Osteoblast (primary cell): Measurements from ENCODE around the gene AAK1. TPM values are rescaled to one million over a fixed set of nuclear protein-coding genes. Genes with fewer than 3 reads are reported as not detected.
"Not testable (repeated sequence)": the region's sequence is repeated elsewhere in the genome, so short reads cannot be mapped to it uniquely, and the experiment has no call there.

Experiments used
- DNase-seq: peaks from one replicate; pipeline ENCODE4 v3.0.0; 2011; ENCODE audit warnings: low spot score, mixed read lengths; ENCODE audit not compliant: insufficient read length; ENCODE audit errors: missing footprints
- H2AFZ ChIP-seq: 2 replicates; pipeline ENCODE4 v1.6.0; 2011; ENCODE audit warnings: mild to moderate bottlenecking, low read length
- H3K27ac ChIP-seq: 2 replicates; pipeline ENCODE4 v1.5.1; 2011; ENCODE audit warnings: mild to moderate bottlenecking, low read depth, low read length, moderate library complexity
- H3K27me3 ChIP-seq: 2 replicates; pipeline ENCODE4 v1.6.0; 2012; ENCODE audit warnings: mild to moderate bottlenecking, control low read depth, inconsistent platforms, low read length, moderate library complexity; ENCODE audit not compliant: insufficient read depth
- H3K36me3 ChIP-seq: 2 replicates; pipeline ENCODE4 v1.5.1; 2011; ENCODE audit warnings: mild to moderate bottlenecking, low read length, control low read depth, moderate library complexity; ENCODE audit not compliant: insufficient read depth
- H3K4me1 ChIP-seq: 2 replicates; pipeline ENCODE4 v1.5.1; 2011; ENCODE audit warnings: mild to moderate bottlenecking, low read length, control low read depth, moderate library complexity; ENCODE audit not compliant: insufficient read depth
- H3K4me2 ChIP-seq: 2 replicates; pipeline ENCODE4 v1.6.0; 2011; ENCODE audit warnings: mild to moderate bottlenecking, low read length; ENCODE audit not compliant: insufficient read depth
- H3K4me3 ChIP-seq: fragments of 200-600 bp; sonication (generic); 3 replicates; pipeline ENCODE4 v1.5.1; 2012; ENCODE audit warnings: mild to moderate bottlenecking, low read length, inconsistent platforms; ENCODE audit not compliant: insufficient read depth
- H3K79me2 ChIP-seq: 2 replicates; pipeline ENCODE4 v1.6.0; 2012; ENCODE audit warnings: mild to moderate bottlenecking, low read length, control low read depth, inconsistent platforms; ENCODE audit not compliant: insufficient read depth
- H3K9me3 ChIP-seq: 2 replicates; pipeline ENCODE4 v1.5.1; 2011; ENCODE audit warnings: low read depth, low read length, control low read depth
- H4K20me1 ChIP-seq: 2 replicates; pipeline ENCODE4 v1.6.0; 2012; ENCODE audit warnings: mild to moderate bottlenecking, low read length, control low read depth; ENCODE audit not compliant: insufficient read depth
- total RNA-seq: library from RNA; depleted of rRNA; stranded (reverse); fragments of >200 nt; gene quantifications from 2 replicates; pipeline ENCODE4 v1.2.3, GENCODE V29; 2012
- TF ChIP-seq, protein P1 (sequence below): IDR thresholded peaks from 2 replicates; pipeline ENCODE4 v1.5.1; 2011; ENCODE audit warnings: mild to moderate bottlenecking, low read depth, low read length, moderate library complexity; ENCODE audit errors: extremely low read depth

Gene AAK1
- total RNA-seq, 1 donor: 61.9 TPM

DNA sequence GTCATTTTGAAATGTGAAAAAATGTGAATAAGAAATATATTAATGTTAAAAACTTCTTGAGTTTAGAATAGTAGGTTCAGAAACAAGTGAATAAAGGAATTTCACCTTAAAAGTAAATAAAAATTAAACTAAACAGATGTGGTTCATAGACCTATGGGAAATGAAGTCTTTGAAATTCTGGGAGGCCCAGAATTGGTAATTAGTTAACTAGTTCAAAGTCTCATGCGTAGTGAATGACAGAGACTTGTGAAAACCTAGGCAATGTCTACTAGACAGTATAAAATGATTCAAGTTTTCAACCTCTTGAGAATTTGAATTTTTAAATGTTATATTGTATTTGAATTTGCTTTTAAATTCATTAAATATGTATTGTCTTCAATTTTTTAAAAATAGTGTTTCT, 32.6 kb upstream of the AAK1 start:
- H4K20me1 ChIP-seq: no peaks in the 10 kb centered on the region
- no peak overlapping the region for H3K4me2 ChIP-seq
- H3K36me3 ChIP-seq: no peaks in the 10 kb centered on the region
- no peak overlapping the region for H3K27ac ChIP-seq
- H3K27me3 ChIP-seq: no peaks in the 10 kb centered on the region
- TF ChIP-seq, protein P1, sequence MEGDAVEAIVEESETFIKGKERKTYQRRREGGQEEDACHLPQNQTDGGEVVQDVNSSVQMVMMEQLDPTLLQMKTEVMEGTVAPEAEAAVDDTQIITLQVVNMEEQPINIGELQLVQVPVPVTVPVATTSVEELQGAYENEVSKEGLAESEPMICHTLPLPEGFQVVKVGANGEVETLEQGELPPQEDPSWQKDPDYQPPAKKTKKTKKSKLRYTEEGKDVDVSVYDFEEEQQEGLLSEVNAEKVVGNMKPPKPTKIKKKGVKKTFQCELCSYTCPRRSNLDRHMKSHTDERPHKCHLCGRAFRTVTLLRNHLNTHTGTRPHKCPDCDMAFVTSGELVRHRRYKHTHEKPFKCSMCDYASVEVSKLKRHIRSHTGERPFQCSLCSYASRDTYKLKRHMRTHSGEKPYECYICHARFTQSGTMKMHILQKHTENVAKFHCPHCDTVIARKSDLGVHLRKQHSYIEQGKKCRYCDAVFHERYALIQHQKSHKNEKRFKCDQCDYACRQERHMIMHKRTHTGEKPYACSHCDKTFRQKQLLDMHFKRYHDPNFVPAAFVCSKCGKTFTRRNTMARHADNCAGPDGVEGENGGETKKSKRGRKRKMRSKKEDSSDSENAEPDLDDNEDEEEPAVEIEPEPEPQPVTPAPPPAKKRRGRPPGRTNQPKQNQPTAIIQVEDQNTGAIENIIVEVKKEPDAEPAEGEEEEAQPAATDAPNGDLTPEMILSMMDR: no peak
- no peaks in the 10 kb centered on the region for H3K9me3 ChIP-seq
- no peak overlapping the region for H2AFZ ChIP-seq
- no peak overlapping the region for H3K4me3 ChIP-seq
- no peaks in the 10 kb centered on the region for H3K79me2 ChIP-seq
- no peak for DNase-seq
- H3K4me1 ChIP-seq: no peaks in the 10 kb centered on the region

DNA sequence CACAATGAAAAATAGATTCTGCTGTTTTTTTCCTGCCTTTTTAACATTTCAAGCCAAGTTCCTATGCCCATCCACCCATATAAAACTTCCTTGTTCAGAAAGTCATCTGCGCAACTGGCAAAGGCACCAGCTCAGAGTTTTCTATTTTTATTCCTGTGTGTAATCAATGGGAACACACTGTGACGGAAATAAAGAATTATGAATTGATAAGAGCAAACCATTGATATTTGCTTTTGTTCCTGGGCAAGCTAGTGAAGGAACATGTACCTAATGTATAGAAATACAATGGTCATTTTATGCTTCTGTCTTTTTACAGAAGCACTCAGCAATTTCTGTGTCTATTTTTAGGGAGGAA, 30.8 kb upstream of the AAK1 start:
- no peak for DNase-seq
- Histone ChIP-seq H3K27ac (no peak overlapping the region), H3K4me2 (no peak overlapping the region), H3K27me3 (no peaks in the 10 kb centered on the region), H4K20me1 (no peaks in the 10 kb centered on the region), H3K4me3 (no peak overlapping the region), H2AFZ (no peak overlapping the region), H3K79me2 (no peaks in the 10 kb centered on the region), H3K36me3 (no peaks in the 10 kb centered on the region), H3K9me3 (no peaks in the 10 kb centered on the region), H3K4me1 (no peaks in the 10 kb centered on the region)
- TF ChIP-seq, protein P1: no peak

DNA sequence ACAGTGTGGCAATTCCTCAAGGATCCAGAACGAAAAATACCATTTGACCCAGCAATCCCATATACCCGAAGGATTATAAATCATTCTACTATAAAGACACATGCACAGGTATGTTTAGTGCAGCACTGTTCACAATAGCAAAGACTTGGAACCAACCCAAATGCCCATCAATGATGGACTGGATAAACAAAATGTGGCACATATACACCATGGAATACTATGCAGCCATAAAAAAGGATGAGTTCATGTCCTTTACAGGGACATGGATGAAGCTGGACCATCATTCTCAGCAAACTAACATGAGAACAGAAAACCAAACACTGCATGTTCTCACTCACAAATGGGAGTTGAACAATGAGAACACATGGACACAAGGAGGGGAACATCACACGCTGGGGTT, 29.6 kb upstream of the AAK1 start:
- H3K4me1 ChIP-seq, H3K36me3 ChIP-seq, H3K27ac ChIP-seq, H3K4me3 ChIP-seq, H3K27me3 ChIP-seq, H3K9me3 ChIP-seq, H3K4me2 ChIP-seq, DNase-seq, H2AFZ ChIP-seq, H4K20me1 ChIP-seq, H3K79me2 ChIP-seq: not testable (repeated sequence)

DNA sequence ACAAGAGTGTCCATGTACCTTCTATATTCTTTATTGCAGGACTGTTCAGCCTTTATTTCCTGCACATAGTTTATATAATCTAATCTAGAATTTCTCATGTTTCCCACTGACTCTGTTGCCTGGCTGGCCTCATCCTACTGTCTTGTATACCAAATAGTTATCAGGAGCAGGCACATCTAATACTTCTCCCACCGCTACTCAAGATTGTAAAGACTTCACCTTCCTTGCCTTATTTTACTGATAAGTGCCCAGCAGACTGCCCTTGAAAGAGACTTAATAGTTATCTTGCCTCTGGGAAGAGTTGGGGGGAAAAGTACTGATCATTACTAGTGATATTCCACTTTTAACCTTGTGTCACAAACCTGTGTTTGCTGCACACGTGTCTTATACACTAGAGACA, 26.1 kb upstream of the AAK1 start:
- Histone ChIP-seq H3K79me2 (no peaks in the 10 kb centered on the region), H3K27me3 (no peaks in the 10 kb centered on the region), H3K9me3 (no peaks in the 10 kb centered on the region), H4K20me1 (peaks cover 3% of the 10 kb centered on the region), H3K27ac (no peak overlapping the region), H3K36me3 (no peaks in the 10 kb centered on the region), H3K4me3 (no peak overlapping the region), H3K4me1 (peaks cover 9% of the 10 kb centered on the region), H3K4me2 (no peak overlapping the region), H2AFZ (no peak overlapping the region)
- TF ChIP-seq, protein P1: no peak
- DNase-seq: no peak

DNA sequence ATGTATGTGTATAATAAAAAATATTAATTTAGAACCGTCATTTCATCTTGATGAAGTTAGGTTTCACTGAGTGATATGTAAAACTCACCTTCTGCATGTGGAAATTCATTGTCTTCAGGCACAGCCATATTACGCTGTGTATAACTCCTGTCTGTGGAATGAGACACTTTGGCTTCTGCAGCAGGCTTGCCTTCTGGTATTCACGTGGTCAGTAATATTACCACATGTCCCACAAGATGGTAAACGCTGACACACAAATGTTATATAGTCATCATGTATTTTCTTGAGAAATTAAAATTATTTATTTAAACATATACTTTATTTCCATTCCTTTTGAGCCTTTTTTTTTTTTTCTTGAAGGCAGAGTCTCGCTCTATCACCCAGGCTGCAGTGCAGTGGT, 25.1 kb upstream of the AAK1 start:
- no peaks in the 10 kb centered on the region for H3K9me3 ChIP-seq
- DNase-seq: no peak
- TF ChIP-seq, protein P1: no peak
- H3K4me3 ChIP-seq: no peak overlapping the region
- H3K79me2 ChIP-seq: no peaks in the 10 kb centered on the region
- H2AFZ ChIP-seq: no peak overlapping the region
- no peak overlapping the region for H3K4me2 ChIP-seq
- H3K4me1 ChIP-seq: peaks cover 9% of the 10 kb centered on the region
- H3K27ac ChIP-seq: no peak overlapping the region
- H4K20me1 ChIP-seq: peaks cover 3% of the 10 kb centered on the region
- no peaks in the 10 kb centered on the region for H3K27me3 ChIP-seq
- no peaks in the 10 kb centered on the region for H3K36me3 ChIP-seq
